ENCODE data around the gene TMEM61.

GRCh38 chr1:55012661-55013060 lies 32.2 kb downstream of the TMEM61 start:
- TF ChIP-seq, protein P1, sequence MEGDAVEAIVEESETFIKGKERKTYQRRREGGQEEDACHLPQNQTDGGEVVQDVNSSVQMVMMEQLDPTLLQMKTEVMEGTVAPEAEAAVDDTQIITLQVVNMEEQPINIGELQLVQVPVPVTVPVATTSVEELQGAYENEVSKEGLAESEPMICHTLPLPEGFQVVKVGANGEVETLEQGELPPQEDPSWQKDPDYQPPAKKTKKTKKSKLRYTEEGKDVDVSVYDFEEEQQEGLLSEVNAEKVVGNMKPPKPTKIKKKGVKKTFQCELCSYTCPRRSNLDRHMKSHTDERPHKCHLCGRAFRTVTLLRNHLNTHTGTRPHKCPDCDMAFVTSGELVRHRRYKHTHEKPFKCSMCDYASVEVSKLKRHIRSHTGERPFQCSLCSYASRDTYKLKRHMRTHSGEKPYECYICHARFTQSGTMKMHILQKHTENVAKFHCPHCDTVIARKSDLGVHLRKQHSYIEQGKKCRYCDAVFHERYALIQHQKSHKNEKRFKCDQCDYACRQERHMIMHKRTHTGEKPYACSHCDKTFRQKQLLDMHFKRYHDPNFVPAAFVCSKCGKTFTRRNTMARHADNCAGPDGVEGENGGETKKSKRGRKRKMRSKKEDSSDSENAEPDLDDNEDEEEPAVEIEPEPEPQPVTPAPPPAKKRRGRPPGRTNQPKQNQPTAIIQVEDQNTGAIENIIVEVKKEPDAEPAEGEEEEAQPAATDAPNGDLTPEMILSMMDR (conservative IDR thresholded peaks at IDR 0.05) = no peak
- no peak for TF ChIP-seq EZH2 (IDR thresholded peaks at IDR 0.05; ENCODE audit: low read depth)
